A549 treated with AZD2906 at 1 μM for 4 hours (cell line): ENCODE data around the gene RDH12. TPM values are rescaled to one million over a fixed set of nuclear protein-coding genes. Genes with fewer than 3 reads are reported as not detected.

Source experiments
- total RNA-seq: library from RNA; stranded (reverse); fragments of 200-300 nt; extraction: Qiagen RNA extraction; gene quantifications from 5 replicates; pipeline ENCODE4 v1.2.3, GENCODE V29; 2022

Gene RDH12
- 0.03 to 0.07 TPM (median 0.06 TPM) in 3 of 5 replicates, not detected in the others for total RNA-seq

GRCh38 chr14:67701492-67701891 lies at the start of gene RDH12:
Gene RDH12 (plus strand): TSS chr14:67701886. CDS start chr14:67722643, 20,757 bp downstream.

GRCh38 chr14:67674480-67675218 lies 27.0 kb upstream of the RDH12 start, which contains the start of gene VTI1B:
Gene VTI1B (minus strand): TSS chr14:67674632. CDS start chr14:67674489, 143 bp downstream.

GRCh38 chr14:67695394-67695949 lies 6.2 kb upstream of the RDH12 start, which contains the start of gene RDH11:
Gene RDH11 (minus strand): TSS chr14:67695764. CDS start chr14:67695703, 61 bp downstream.

Other genes with a start within 250 kb of the RDH12 start
- gene TMEM229B, start 213.2 kb upstream of the RDH12 start, total RNA-seq: 0.17 to 0.32 TPM (median 0.19 TPM) in 5 replicates
- gene PLEKHH1, start 168.6 kb upstream of the RDH12 start, total RNA-seq: 2.2 to 3.8 TPM (median 3.1 TPM) in 5 replicates
- gene PIGH, start 101.6 kb upstream of the RDH12 start, total RNA-seq: 16.5 to 19.5 TPM (median 18.5 TPM) in 5 replicates
- 1.5 to 2.5 TPM (median 2.1 TPM) in 5 replicates for gene ARG2, start 82.0 kb upstream of the RDH12 start, total RNA-seq
- gene VTI1B, start 27.3 kb upstream of the RDH12 start, total RNA-seq: 72.9 to 91.3 TPM (median 85.0 TPM) in 5 replicates
- gene RDH11, start 6.1 kb upstream of the RDH12 start, total RNA-seq: 50.5 to 58.3 TPM (median 52.3 TPM) in 5 replicates
- gene ZFYVE26, start 114.7 kb downstream of the RDH12 start, total RNA-seq: 5.0 to 6.2 TPM (median 5.5 TPM) in 5 replicates
- gene RAD51B, start 117.9 kb downstream of the RDH12 start, total RNA-seq: 3.6 to 5.6 TPM (median 4.2 TPM) in 5 replicates